Right lobe of liver (tissue), 4 donors: ENCODE measurements around the gene PAX8.

Experiments used
- CTCF ChIP-seq, 4 donors: fragments of 200-600 bp in 3 of 4; fragments of 450-650 bp in 1 of 4; IDR thresholded peaks; one replicate each; pipeline versions ENCODE4 v1.5.1 to v1.8.0; 2016 to 2022; ENCODE audit warnings: antibody characterized with exemption in 4 of 4, mild to moderate bottlenecking in 2 of 4
- POLR2A ChIP-seq: fragments of 450-650 bp; IDR thresholded peaks from one replicate; pipeline ENCODE4 v1.6.1; 2017; ENCODE audit warnings: antibody characterized with exemption, mild to moderate bottlenecking
- donor health status: DM: no; HTN: no; CAD: no.
- donor health status: DM: no; HTN: no; CAD: no.
- donor health status: DM: no; HTN: yes; CAD: no.

GRCh38 chr2:113175736-113176695 lies 102.7 kb downstream of the PAX8 start:
- TF ChIP-seq POLR2A, result no peak
- no peak for TF ChIP-seq CTCF (IDR thresholded peaks at IDR 0.05)
